Esophagus muscularis mucosa (tissue), 4 donors: ENCODE measurements around the gene NUDT16. TPM values are rescaled to one million over a fixed set of nuclear protein-coding genes. Genes with fewer than 3 reads are reported as not detected.
"Not testable (repeated sequence)": the region's sequence is repeated elsewhere in the genome, so short reads cannot be mapped to it uniquely, and the experiment has no call there.

ENCODE experiments used
- DNase-seq: peaks from one replicate; pipeline ENCODE4 v3.0.0-alpha.2; 2017; ENCODE audit errors: extremely low spot score
- H3K27ac ChIP-seq, 4 donors: fragments of 200-600 bp; sonication (generic); replicated peaks in 1 of 4; 1 replicate in 3 of 4; 2 replicates in 1 of 4; pipeline ENCODE4 v1.5.1; 2016 to 2019; ENCODE audit warnings: mild to moderate bottlenecking in 1 of 4
- H3K27me3 ChIP-seq, 4 donors: fragments of 200-600 bp; sonication (generic); one replicate each; pipeline versions ENCODE4 v1.5.1 to v1.6.0; 2016 to 2019
- H3K36me3 ChIP-seq, 4 donors: fragments of 200-600 bp; sonication (generic); one replicate each; pipeline ENCODE4 v1.5.1; 2016 to 2019
- H3K4me1 ChIP-seq, 4 donors: fragments of 200-600 bp; sonication (generic); one replicate each; pipeline ENCODE4 v1.5.1; 2016 to 2019
- H3K4me3 ChIP-seq, 4 donors: fragments of 200-600 bp; sonication (generic); 1 replicate in 2 of 4; 2 replicates in 2 of 4; pipeline ENCODE4 v1.5.1; 2016 to 2019; ENCODE audit warnings: mild to moderate bottlenecking in 4 of 4, moderate library complexity in 1 of 4
- H3K9me3 ChIP-seq, 4 donors: fragments of 200-600 bp; sonication (generic); 1 replicate in 3 of 4; 2 replicates in 1 of 4; pipeline ENCODE4 v1.5.1; 2016 to 2019
- EP300 ChIP-seq: sonication (generic); formaldehyde crosslinking; IDR thresholded peaks from one replicate; pipeline ENCODE4 v1.6.1; 2017; ENCODE audit warnings: antibody characterized with exemption
- POLR2A ChIP-seq: fragments of 450-650 bp; IDR thresholded peaks from one replicate; pipeline ENCODE4 v1.6.1; 2017; ENCODE audit warnings: antibody characterized with exemption, moderate library complexity, mild to moderate bottlenecking, low read depth
- POLR2AphosphoS5 ChIP-seq, 2 donors: sonication (generic); formaldehyde crosslinking; IDR thresholded peaks; one replicate each; pipeline ENCODE4 v1.6.1; 2017; ENCODE audit warnings: antibody characterized with exemption in 2 of 2
- WGBS: methylation state at CpG from one replicate; pipeline ENCODE4 v1.1.5; 2018; 5-methylcytosine and 5-hydroxymethylcytosine counted together
- intact Hi-C: fragments of 100-400 bp; cut with DNase I; formaldehyde crosslinking; loops from one replicate; pipeline ENCODE4 v1.15.1; 2023
- total RNA-seq, 4 donors: library from RNA; depleted of rRNA; stranded (reverse); fragments of >200 nt; gene quantifications; one replicate each; pipeline versions ENCODE4 v1.1.0 to v1.2.1, GENCODE V29; 2016
- TF ChIP-seq, protein P1 (sequence below), 3 experiments: fragments of 200-600 bp in 2 of 3; fragments of 450-650 bp in 1 of 3; sonication (generic) in 2 of 3; IDR thresholded peaks; one replicate each; pipeline ENCODE4 v1.5.1; 2017 to 2019; ENCODE audit warnings: antibody characterized with exemption in 3 of 3, mild to moderate bottlenecking in 2 of 3, moderate library complexity in 1 of 3

NUDT16 gene
- total RNA-seq, 4 donors from 2014 or later, result 28.1 to 41.9 (median 34.0) TPM

DNA sequence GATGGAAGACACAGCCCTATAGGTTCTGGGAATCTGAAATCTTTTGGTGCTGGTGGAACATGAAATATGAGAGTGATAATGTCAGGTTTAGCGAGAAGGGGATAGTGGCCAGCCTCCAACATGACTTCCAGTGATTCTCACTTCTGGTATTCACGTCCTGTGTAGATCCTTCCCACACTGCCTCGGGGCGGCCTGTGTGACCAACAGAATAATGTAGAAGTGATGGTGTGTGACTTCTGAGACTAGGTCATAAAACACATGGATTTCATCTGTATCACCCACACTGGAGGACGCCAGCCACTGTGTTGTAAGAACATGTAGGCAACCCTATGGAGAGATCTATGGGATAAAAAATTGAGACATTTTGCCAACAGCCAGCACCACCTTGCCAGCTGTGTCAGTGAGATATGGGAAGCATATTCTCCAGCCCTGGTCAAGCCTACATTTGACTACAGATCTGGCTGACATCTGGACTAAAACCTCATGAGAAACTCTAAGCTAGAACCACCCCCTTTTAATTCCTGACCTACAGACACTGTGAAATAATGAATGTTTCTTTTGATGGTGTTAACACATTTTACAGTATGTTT lies 25.5 kb upstream of the NUDT16 start:
- intact Hi-C loops, result no loop called here
- WGBS, result 85% methylated on average over 5 of the region's 5 CpGs
- H3K27me3 ChIP-seq, result no peaks in the 10 kb centered on the region
- H3K4me3 ChIP-seq, result no peak overlapping the region
- no peaks in the 10 kb centered on the region for H3K36me3 ChIP-seq
- no peak overlapping the region for H3K27ac ChIP-seq
- TF ChIP-seq POLR2A (no peak), EP300 (no peak), POLR2AphosphoS5 (IDR thresholded peaks at IDR 0.05) (no peak)
- TF ChIP-seq, protein P1, sequence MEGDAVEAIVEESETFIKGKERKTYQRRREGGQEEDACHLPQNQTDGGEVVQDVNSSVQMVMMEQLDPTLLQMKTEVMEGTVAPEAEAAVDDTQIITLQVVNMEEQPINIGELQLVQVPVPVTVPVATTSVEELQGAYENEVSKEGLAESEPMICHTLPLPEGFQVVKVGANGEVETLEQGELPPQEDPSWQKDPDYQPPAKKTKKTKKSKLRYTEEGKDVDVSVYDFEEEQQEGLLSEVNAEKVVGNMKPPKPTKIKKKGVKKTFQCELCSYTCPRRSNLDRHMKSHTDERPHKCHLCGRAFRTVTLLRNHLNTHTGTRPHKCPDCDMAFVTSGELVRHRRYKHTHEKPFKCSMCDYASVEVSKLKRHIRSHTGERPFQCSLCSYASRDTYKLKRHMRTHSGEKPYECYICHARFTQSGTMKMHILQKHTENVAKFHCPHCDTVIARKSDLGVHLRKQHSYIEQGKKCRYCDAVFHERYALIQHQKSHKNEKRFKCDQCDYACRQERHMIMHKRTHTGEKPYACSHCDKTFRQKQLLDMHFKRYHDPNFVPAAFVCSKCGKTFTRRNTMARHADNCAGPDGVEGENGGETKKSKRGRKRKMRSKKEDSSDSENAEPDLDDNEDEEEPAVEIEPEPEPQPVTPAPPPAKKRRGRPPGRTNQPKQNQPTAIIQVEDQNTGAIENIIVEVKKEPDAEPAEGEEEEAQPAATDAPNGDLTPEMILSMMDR (IDR thresholded peaks at IDR 0.05), result no peak
- H3K4me1 ChIP-seq, result peaks cover 0 to 9% (median 2%) of the 10 kb centered on the region in 4 donors
- no peak for DNase-seq
- no peaks in the 10 kb centered on the region for H3K9me3 ChIP-seq

DNA sequence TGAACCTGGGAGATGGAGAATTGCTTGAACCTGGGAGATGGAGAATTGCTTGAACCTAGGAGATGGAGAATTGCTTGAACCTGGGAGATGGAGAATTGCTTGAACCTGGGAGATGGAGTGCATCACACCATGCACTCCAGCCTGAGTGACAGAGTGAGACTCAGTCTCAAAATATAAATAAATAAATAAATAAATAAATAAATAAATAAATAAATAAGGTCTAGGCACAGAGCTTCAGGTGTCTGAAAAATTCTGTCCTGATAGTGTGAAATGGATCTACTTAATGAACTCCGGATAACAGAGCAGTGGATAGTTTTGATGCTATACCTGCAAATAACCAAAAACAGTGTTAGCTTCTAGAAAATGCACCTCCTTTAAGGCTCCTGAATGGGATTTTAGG lies 24.3 kb upstream of the NUDT16 start:
- TF ChIP-seq EP300 (no peak), POLR2A (no peak), POLR2AphosphoS5 (IDR thresholded peaks at IDR 0.05) (no peak)
- TF ChIP-seq, protein P1 (IDR thresholded peaks at IDR 0.05), result no peak
- intact Hi-C loops, result no loop called here
- Histone ChIP-seq H3K27me3 (no peaks in the 10 kb centered on the region), H3K4me3 (no peak overlapping the region), H3K27ac (no peak overlapping the region), H3K4me1 (peaks cover 8 to 20% (median 10%) of the 10 kb centered on the region in 4 donors), H3K36me3 (no peaks in the 10 kb centered on the region), H3K9me3 (no peaks in the 10 kb centered on the region)
- DNase-seq, result no peak
- 96% methylated on average over 1 of the region's 1 CpG for WGBS

DNA sequence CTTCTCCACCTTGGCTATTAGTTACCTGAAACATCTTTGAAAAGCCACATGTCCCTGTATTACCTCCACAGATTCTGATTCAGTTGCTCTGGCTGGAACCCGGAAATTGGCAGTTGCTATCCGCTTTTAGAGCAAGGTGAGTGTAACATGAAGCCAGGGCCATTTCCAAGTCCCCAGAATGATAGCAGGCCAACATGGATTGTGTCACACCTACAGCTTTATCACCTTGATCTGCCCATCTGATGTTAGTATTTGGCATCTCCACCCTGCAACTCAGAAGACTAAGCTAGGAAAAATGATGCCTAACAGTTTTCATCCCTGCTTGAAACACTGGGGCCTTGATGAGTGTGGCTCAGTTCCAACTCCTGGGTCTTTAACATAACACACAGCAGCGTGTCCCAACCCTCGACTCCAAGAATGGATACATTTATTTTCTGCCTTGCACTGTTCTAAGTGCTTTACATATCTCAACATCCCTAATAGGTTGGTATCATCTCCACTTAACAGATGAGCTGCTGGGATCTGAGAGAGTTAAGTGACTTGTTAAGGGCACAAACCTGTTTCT lies 21.3 kb upstream of the NUDT16 start:
- intact Hi-C loops, result no loop called here
- DNase-seq, result no peak
- H3K27me3 ChIP-seq, result no peaks in the 10 kb centered on the region
- TF ChIP-seq POLR2A (no peak), EP300 (no peak), POLR2AphosphoS5 (IDR thresholded peaks at IDR 0.05) (no peak)
- TF ChIP-seq, protein P1 (IDR thresholded peaks at IDR 0.05), result no peak
- no peak overlapping the region for H3K27ac ChIP-seq
- H3K4me1 ChIP-seq, result peaks cover 15 to 28% (median 18%) of the 10 kb centered on the region in 4 donors
- no peaks in the 10 kb centered on the region for H3K36me3 ChIP-seq
- no peaks in the 10 kb centered on the region for H3K9me3 ChIP-seq
- no peak overlapping the region for H3K4me3 ChIP-seq
- 85% methylated on average over 4 of the region's 4 CpGs for WGBS

GRCh38 chr3:131361066-131361463 lies 20.5 kb upstream of the NUDT16 start:
- DNase-seq, H3K36me3 ChIP-seq, intact Hi-C loops, H3K27me3 ChIP-seq, H3K9me3 ChIP-seq: not testable (repeated sequence)
- H3K4me1 ChIP-seq, result peaks cover 15 to 28% (median 18%) of the 10 kb centered on the region in 4 donors
- peak overlapping the region; percentile 70 to 78 (median 75) for H3K27ac ChIP-seq
- peak overlapping the region; percentile 57 to 65 (median 62) for H3K4me3 ChIP-seq
- 83% methylated on average over 4 of the region's 7 CpGs for WGBS

DNA sequence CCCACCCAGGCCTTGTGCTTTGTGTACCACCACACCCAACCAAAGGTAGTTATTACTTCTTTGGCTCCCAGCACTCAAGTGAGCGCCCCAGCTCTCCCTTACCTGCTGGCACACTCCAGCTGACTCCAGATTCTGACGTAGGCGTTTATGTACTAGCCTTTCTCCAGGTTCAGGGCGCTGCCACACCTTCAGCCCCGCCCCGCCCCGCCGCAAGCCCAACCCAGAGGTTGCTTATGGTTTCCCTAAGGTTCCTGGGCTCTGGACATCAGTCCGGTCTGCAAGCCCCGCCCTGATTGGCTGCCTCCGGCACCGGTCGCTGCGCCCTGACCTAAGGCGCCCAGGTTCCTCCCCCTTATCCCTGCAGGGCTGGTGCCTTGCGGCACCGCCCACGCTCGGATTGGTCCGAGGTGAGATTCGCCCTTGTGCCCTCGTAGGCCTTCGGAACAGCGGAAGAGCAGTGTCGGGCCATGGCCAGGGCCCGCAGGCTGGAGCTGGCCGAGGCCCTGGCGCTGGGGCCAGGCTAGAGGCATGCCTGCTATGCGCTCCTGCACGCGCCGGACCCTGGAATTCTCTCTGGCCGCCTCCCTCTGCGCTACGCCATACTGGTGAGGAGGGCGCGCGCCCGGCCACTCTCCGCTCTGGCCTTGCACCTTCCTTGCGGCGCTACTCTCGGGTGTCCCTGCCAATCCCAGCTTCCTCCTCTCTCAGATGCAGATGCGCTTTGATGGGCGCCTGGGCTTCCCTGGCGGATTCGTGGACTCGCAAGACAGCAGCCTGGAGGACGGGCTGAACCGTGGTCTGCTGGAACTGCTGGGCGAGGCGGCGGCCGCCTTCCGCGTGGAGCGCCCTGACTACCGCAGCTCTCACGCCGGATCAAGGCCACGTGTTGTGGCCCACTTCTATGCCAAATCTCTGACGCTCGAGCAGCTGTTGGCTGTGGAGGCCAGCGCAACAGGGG lies 19.8 kb upstream of the NUDT16 start:
- DNase-seq, result no peak
- no peaks in the 10 kb centered on the region for H3K36me3 ChIP-seq
- intact Hi-C loops, result no loop called here
- H3K9me3 ChIP-seq, result no peaks in the 10 kb centered on the region
- 37% methylated on average over 17 of the region's 64 CpGs for WGBS
- H3K4me1 ChIP-seq, result peaks cover 15 to 28% (median 18%) of the 10 kb centered on the region in 4 donors
- H3K27ac ChIP-seq, result peak overlapping the region; percentile 70 to 78 (median 75)
- TF ChIP-seq EP300 (no peak), POLR2AphosphoS5 (IDR thresholded peaks at IDR 0.05) (peak; percentile 35 to 68)
- peak overlapping the region; percentile 57 to 65 (median 62) for H3K4me3 ChIP-seq
- H3K27me3 ChIP-seq, result no peaks in the 10 kb centered on the region
